Suppressor macrophage treated with lipopolysaccharide for 4 hours (primary cell): ENCODE data around the gene SLIT3.
"Not testable (repeated sequence)": the region's sequence is repeated elsewhere in the genome, so short reads cannot be mapped to it uniquely, and the experiment has no call there.

ENCODE experiments used
- DNase-seq: peaks from one replicate; pipeline ENCODE4 v3.0.0-alpha.2; 2020

The SLIT3 gene

GRCh38 chr5:168654211-168654721 lies 646.7 kb downstream of the SLIT3 start:
- DNase-seq: no peak

- DNase-seq: no peak
These were observed 647.3 kb downstream of the SLIT3 start for GRCh38 chr5:168653626-168654025.

- DNase-seq: peak; percentile 75
These were observed 649.3 kb downstream of the SLIT3 start for GRCh38 chr5:168651648-168652047.

GRCh38 chr5:168649306-168649705 lies 651.6 kb downstream of the SLIT3 start:
- DNase-seq: peak; percentile 9

DNA sequence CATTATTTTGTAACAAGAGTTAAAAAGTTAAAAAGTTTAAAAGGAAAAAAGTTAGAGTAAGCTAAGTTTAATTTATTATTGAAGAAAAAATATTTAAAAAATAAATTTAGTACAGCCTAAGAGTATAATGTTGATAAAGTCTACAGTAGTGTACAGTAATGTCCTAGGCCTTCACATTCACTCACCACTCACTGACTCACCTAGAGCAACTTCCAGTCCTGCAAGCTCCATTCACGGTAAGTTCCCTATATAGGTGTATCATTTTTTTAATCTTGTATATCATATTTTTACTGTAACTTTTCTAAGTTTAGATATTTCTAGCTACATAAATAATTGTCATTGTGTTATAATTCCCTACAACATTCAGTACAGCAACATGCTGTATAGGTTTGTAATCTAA lies 652.4 kb downstream of the SLIT3 start:
- DNase-seq: no peak

DNA sequence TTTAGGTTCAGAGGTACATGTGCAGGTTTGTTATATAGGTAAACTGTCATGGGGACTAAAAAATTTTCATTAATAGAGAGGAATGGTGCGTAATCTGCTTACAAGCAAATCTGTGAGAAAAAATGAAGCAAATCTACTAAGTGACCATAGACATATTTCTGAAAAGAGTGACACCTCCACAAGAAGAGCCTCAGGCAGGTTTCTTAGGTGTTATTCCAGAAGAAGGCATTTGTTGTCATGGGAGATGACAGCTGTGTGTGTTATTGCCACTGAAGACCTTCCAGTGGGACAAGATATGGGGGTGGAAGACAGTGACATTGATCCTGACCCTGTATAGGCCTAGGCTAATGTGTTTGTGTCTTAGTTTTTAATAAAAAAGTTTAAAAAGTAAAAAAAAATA lies 652.9 kb downstream of the SLIT3 start:
- DNase-seq: no peak

DNA sequence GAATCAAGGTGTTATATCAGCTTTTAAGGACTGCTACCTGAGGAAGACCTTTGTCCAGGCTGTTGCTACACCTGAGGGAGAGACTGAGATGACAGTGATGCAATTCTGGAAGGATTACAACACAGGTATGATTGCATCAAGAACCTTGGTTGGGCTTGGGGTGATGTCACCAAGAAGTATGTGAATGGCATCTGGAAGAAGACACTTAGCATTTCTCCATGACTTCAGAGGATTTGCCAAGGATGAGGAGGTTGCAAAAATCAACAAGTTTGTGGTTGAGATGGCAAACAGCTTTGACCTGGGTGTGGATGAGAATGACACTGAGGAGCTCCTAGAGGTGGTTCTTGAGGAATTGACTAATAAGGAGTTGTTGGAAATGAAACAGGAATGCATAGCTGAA lies 653.9 kb downstream of the SLIT3 start:
- no peak for DNase-seq

DNA sequence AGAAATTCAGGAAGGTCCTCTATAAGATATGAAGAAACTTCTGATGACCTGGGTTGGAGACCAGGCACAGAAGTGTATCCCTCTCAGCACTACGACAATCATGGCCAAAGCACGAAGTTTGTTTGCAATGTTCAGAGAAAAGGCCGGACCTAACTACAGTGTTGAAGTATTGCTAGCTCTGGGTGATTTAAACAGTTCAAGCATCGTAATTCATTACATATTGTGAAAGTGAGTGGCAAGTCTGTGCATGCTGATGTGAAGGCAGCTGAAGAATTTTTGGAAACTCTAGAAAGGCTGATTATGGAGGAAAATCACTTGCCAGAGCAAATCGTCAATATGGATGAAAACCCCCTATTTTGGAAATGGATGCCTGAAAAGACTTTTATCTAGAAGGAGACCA lies 654.6 kb downstream of the SLIT3 start:
- DNase-seq: no peak

DNA sequence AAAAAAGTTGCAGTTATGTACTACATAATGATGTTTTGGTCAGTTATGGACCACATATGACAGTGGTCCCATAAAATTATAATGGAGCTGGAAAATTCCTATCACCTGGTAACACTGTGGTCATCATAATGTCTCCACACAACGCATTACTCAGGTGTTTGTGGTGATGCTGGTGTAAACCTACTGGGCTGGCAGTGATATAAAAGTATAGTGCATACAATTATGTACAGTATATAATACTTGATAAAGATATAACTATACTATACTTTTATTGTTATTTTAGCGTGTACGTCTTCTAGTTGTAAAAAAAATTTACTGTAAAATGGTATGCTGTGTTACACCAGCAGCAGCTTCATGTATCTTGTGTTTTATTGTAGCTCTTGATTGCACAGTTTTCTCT lies 655.7 kb downstream of the SLIT3 start:
- DNase-seq: no peak

DNA sequence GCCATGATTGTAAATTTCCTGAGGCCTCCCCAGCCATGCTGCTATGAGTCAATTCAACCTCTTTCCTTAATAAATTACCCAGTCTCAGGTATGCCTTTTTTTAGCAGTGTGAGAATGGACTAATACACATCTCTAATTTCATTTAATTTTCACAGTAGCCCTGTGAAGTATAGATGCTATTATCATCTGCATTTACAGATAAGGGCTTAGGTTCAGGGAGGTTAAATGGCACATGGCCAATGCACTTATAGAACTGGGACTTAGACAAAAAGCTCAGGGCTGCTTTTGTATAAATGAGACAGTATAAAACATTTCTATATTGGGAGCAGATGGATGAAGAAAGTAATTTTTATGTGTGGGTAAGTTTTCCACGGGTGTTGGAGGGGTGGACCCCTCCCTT lies 658.9 kb downstream of the SLIT3 start:
- DNase-seq: no peak

GRCh38 chr5:168638846-168639245 lies 662.1 kb downstream of the SLIT3 start:
- DNase-seq: not testable (repeated sequence)

- no peak for DNase-seq
These were observed 663.1 kb downstream of the SLIT3 start for GRCh38 chr5:168637793-168638192.

DNA sequence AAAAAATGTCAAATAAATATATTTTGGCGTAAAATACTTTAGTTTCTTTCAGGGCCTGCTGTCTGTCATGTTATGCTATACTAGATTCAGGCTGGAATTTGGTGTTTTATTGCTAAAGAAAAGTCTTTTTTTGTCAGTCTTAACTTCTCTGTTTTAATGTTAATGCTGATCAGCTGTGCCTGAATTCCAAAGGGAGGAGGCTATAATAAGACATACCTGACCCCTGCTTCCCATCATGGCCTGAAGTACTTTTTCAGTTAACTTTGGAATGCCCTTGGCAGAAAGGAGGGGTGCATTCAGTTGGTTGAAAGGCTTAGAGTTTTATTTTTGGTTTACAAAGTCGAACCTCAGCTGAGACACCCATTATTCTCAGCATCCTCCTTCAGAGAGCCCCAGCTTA lies 663.7 kb downstream of the SLIT3 start:
- no peak for DNase-seq

DNA sequence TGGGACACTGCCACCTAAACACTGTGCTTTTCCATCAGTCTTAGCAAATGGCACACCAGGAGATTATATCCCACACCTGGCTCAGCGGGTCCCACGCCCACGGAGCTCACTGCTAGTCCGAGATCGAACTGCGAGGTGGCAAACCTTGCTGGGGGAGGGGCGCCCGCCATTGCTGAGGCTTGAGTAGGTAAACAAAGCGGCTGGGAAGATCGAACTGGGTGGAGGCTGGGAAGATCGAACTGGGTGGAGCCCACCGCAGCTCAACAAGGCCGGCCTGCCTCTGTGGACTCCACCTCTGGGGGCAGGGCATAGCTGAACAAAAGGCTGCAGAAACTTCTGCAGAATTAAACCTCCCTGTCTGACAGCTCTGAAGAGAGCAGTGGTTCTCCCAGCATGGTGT lies 670.0 kb downstream of the SLIT3 start:
- DNase-seq: not testable (repeated sequence)

DNA sequence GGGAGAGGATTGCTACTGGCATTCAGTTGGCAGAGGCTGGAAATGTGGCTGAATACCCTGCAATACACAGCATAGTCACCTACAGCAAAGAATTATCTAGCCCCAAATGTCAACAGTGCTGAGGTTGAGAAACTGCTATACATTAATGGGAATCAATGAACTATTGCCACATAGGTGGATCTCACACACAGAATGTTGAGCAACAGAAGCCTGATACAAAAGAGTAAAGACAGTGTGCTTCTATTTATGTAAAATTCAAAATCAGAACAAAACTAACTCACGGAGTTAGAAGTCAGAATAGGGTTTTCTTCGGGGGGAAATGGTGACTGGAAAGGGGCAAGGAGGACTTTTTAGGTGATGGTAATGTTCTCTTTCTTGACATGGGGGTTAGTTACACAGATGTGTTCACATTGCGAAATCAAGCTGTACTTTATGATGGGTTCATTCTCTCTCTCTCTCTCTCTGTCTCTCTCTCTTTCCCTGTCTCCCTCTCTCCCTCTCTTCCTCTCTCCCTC lies 676.0 kb downstream of the SLIT3 start:
- no peak for DNase-seq

DNA sequence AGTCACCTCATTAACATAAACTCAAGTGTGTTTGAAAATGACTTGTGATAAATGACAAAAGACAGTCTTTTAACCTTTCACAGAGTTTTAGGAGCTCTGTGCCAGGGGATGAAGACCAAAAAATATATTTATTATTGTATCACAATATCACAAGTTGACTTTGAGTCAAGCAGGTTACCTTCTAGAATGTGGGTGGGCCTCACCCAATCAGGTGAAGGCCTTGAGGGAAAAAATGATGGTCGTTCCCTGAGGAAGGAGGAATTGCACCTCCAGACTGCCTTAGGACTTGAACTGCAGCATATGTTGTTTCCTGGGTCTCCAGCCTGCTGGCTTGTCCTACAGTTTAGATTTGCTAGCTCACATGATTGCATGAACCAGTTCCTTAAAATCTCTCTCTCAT lies 680.1 kb downstream of the SLIT3 start:
- DNase-seq: no peak

GRCh38 chr5:168614661-168615060 lies 686.3 kb downstream of the SLIT3 start:
- no peak for DNase-seq

DNA sequence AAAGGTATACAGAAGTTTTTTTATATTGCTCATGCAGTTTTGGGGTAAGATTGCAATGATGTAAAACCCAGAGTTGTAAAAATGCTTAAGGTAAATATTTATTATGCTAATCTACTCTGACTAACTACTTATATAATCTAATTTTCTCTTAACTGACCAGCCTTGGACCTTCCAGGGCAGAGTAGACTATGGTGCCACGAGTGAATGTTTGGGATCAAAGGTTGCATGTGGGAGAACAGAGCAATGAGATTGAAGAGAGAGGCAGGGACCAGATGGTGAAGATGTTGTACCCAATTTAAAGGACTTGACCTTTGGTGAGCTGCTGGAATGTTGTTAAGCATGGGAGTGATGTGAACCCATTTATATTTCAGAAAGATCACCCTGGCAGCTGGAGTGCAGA lies 686.9 kb downstream of the SLIT3 start:
- no peak for DNase-seq

- no peak for DNase-seq
These were observed 687.5 kb downstream of the SLIT3 start for GRCh38 chr5:168613396-168613795.

DNA sequence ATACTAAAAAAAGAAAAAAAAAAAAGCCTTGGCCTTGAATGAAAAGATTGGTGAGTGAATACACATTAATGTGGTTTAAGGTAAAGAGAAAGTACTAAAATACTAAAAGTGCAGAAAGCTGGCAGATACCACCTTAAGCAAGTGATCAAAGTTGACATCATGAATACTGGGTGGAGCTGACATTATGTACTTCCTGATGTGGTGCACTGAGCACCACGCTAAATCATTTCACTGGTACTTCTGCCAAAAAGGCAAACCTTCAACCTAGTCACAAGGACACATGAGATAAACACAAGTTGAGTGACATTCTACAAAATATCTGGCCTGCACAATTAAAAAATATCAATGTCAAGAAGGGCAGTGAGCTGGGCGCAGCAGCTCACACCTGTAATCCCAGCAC lies 687.9 kb downstream of the SLIT3 start:
- DNase-seq: peak; percentile 5

- no peak for DNase-seq
These were observed 688.8 kb downstream of the SLIT3 start for GRCh38 chr5:168612123-168612522.
